Measurements from ENCODE around the gene CWC25. TPM values are rescaled to one million over a fixed set of nuclear protein-coding genes. Genes with fewer than 3 reads are reported as not detected.

Gene CWC25
- total RNA-seq (2014; rRNA removed; shearing (Covaris generic)) (6.4 and 11.6 TPM in 2 replicates), polyA plus RNA-seq (2016; fragmentation: Nextera tagmentation; extraction: Ambion mirVana) (28.4 and 29.8 TPM in 2 replicates)
- long read RNA-seq, partial matches to known transcripts = 8 of 10 reads
- long read RNA-seq, other reads (novel, unspliced or antisense) = 2 of 10 reads

- H3K4me3 Mint-ChIP-seq = peak within 1 kb of the TSS; percentile 99
- peak within 1 kb of the TSS; percentile 52; the same call in 1 of the 2 replicates for H2AFZ ChIP-seq
- peaks cover 11% of the 10 kb centered on the region for H3K27me3 Mint-ChIP-seq (ENCODE audit: insufficient read depth, low read depth, poor library complexity)
- peaks cover 29% of the 10 kb centered on the region for H3K79me2 ChIP-seq (replicated peaks; ENCODE audit: insufficient read depth)
- H3K36me3 Mint-ChIP-seq (ENCODE audit: low read depth) = peaks cover 10% of the 10 kb centered on the region
- no peak for TF ChIP-seq CTCF (conservative IDR thresholded peaks at IDR 0.05; ENCODE audit: low read depth in 2 of 2)
- no peak for TF ChIP-seq ZNF462 (CRISPR knock-in tag; IDR thresholded peaks at IDR 0.05)
- TF ChIP-seq CREB1 (CRISPR knock-in tag; IDR thresholded peaks at IDR 0.05; ENCODE audit: low read depth) = peak; percentile 100
- no peak for TF ChIP-seq ZNF114 (CRISPR knock-in tag; IDR thresholded peaks at IDR 0.05)
- TF ChIP-seq STAT1 (IDR thresholded peaks at IDR 0.05; ENCODE audit: unreplicated experiment) = no peak
- no peak for TF ChIP-seq ZNF331 (CRISPR knock-in tag; IDR thresholded peaks at IDR 0.05; ENCODE audit: low read depth)
- TF ChIP-seq ETS1 (IDR thresholded peaks at IDR 0.05) = peak; percentile 92
- TF ChIP-seq NANOG (IDR thresholded peaks at IDR 0.05; ENCODE audit: borderline replicate concordance) = no peak
- peak; percentile 92 for TF ChIP-seq POLR2AphosphoS5 (IDR thresholded peaks at IDR 0.05; ENCODE audit: low read depth)
- H3K27ac Mint-ChIP-seq = peak within 1 kb of the TSS; percentile 100
- peak within 1 kb of the TSS; percentile 98 for H3K27ac ChIP-seq (ENCODE audit: low read depth)
- DNase-seq (ENCODE audit: low spot score) = peak; percentile 92
- H3K4me2 ChIP-seq = peak within 1 kb of the TSS; percentile 82
- no peaks in the 10 kb centered on the region; the same call in 1 of the 2 replicates for H4K20me1 ChIP-seq (replicated peaks; ENCODE audit: insufficient read depth)
- H3K4me1 ChIP-seq (ENCODE audit: insufficient read depth) = no peaks in the 10 kb centered on the region; the same call in 1 of the 2 replicates
- no peaks in the 10 kb centered on the region for H3K27me3 ChIP-seq (ENCODE audit: insufficient read depth)
- peaks cover under 1% of the 10 kb centered on the region; the same call in 1 of the 2 replicates for H3K36me3 ChIP-seq (ENCODE audit: insufficient read depth)
- H3K9me2 ChIP-seq (ENCODE audit: insufficient read depth) = no peaks in the 10 kb centered on the region
- H3K4me1 Mint-ChIP-seq = peaks cover 4% of the 10 kb centered on the region; the same call in 2 of the 3 replicates
- H3K9me3 Mint-ChIP-seq = peaks cover 4% of the 10 kb centered on the region; the same call in 1 of the 3 replicates
- peak; percentile 89 for ATAC-seq
- H3K4me3 ChIP-seq = peak within 1 kb of the TSS; percentile 68
- 0 out of 2 replicates have a peak, but pooled peaks cover 15% of the 10 kb centered on the region for H3F3A ChIP-seq (replicated peaks; ENCODE audit: low read depth)
Measured at GRCh38 chr17:38824899-38825761, at the start of gene CWC25. TSS of gene CWC25 (minus strand) at chr17:38825321. CDS start at chr17:38825183, 138 bp downstream.

Data from GM23338 (cell line).